HepG2 (cell line): ENCODE measurements around the gene TNFRSF1B. TPM values are rescaled to one million over a fixed set of nuclear protein-coding genes. Genes with fewer than 3 reads are reported as not detected.
A peak's percentile ranks its signal among the peaks of the same experiment; 100 is the strongest.

Experiments used
- ATAC-seq: fragments of 200-7000 bp; cut with Tn5 transposase; 3 replicates; pipeline ENCODE4 v1.9.1; 2020; ENCODE audit warnings: mild to moderate bottlenecking, moderate library complexity
- BruUV-seq: library from RNA; stranded (reverse); fragments of 400-500 nt; replicated peaks from 2 replicates; lab custom pipeline; 2021; lab: Mats Ljungman, UMichigan
- CTCF ChIA-PET: fragments of 300-600 bp; formaldehyde crosslinking; extraction: SDS; loops from one replicate; lab custom pipeline; 2021; ENCODE audit warnings: low total read pairs, inconsistent platforms, low intra/inter-chr PET ratio; lab: Yijun Ruan, JAX
- POLR2A ChIA-PET: fragments of 350-600 bp; sonication (Branson Sonifier 250); formaldehyde crosslinking; loops from one replicate; lab custom pipeline; 2020; ENCODE audit warnings: antibody characterized with exemption, inconsistent platforms; lab: Yijun Ruan, JAX
- DNase-seq: peaks from one replicate; pipeline ENCODE4 v3.0.0-alpha.2; 2015; ENCODE audit warnings: low spot score
- FAIRE-seq: peaks from 3 replicates; lab custom pipeline; 2011; peaks lifted over from hg19 to GRCh38; lab: Jason Lieb, UNC
- H2AFZ ChIP-seq: one replicate; pipeline ENCODE4 v1.6.1; 2011; ENCODE audit warnings: low read length, inconsistent platforms
- H3K27ac ChIP-seq: fragments of 300-600 bp; 3 replicates; pipeline ENCODE4 v1.8.0; 2011; ENCODE audit warnings: mixed run types, mild to moderate bottlenecking, mixed read lengths, low read length, inconsistent platforms; ENCODE audit not compliant: insufficient read depth; ENCODE audit errors: extremely low read length
- H3K27me3 ChIP-seq, 2 experiments: fragments of 200-600 bp in 1 of 2; 2 replicates in 1 of 2; 3 replicates in 1 of 2; pipeline versions ENCODE4 v1.6.0 to v1.8.0; 2011; ENCODE audit warnings: low read length in 2 of 2, mild to moderate bottlenecking in 2 of 2, moderate library complexity in 2 of 2, inconsistent platforms in 1 of 2; ENCODE audit not compliant: insufficient read depth in 2 of 2, control insufficient read depth in 1 of 2
- H3K36me3 ChIP-seq, 2 experiments: fragments of 200-600 bp in 1 of 2; replicated peaks in 1 of 2; 2 replicates in 1 of 2; 3 replicates in 1 of 2; pipeline versions ENCODE4 v1.5.1 to v1.8.0; 2011; ENCODE audit warnings: low read length in 2 of 2, inconsistent platforms in 1 of 2; ENCODE audit not compliant: insufficient read depth in 2 of 2, control insufficient read depth in 1 of 2
- H3K4me1 ChIP-seq: 2 replicates; pipeline ENCODE4 v1.5.1; 2012; ENCODE audit warnings: low read length, inconsistent platforms; ENCODE audit not compliant: insufficient read depth
- H3K4me2 ChIP-seq: 2 replicates; pipeline ENCODE4 v1.6.0; 2011; ENCODE audit warnings: low read depth, low read length, inconsistent platforms
- H3K4me3 ChIP-seq, 3 experiments: fragments of 200-600 bp in 1 of 3; sonication (generic), shearing (Covaris generic) in 1 of 3; replicated peaks in 1 of 3; 2 replicates each; pipeline ENCODE4 v1.5.1; 2011 to 2016; ENCODE audit warnings: low read length in 3 of 3, inconsistent platforms in 2 of 3, low read depth in 2 of 3, mild to moderate bottlenecking in 2 of 3, control low read depth in 1 of 3, mixed read lengths in 1 of 3; ENCODE audit not compliant: insufficient read depth in 1 of 3
- H3K79me2 ChIP-seq: one replicate; pipeline ENCODE4 v1.6.1; 2011; ENCODE audit warnings: low read length, inconsistent platforms; ENCODE audit not compliant: insufficient read depth
- H3K9ac ChIP-seq: 2 replicates; pipeline ENCODE4 v1.6.0; 2011; ENCODE audit warnings: mild to moderate bottlenecking, low read depth, low read length, inconsistent platforms; ENCODE audit not compliant: insufficient read depth
- H3K9me3 ChIP-seq: 2 replicates; pipeline ENCODE4 v1.5.1; 2012; ENCODE audit warnings: mild to moderate bottlenecking, low read length
- H4K20me1 ChIP-seq: 2 replicates; pipeline ENCODE4 v1.6.0; 2011; ENCODE audit warnings: inconsistent platforms, mild to moderate bottlenecking, low read length, moderate library complexity; ENCODE audit not compliant: insufficient read depth
- AGO2 ChIP-seq: fragments of 200-400 bp; formaldehyde crosslinking; optimal IDR thresholded peaks from 2 replicates; pipeline ENCODE3; 2017; ENCODE audit warnings: mild to moderate bottlenecking, low read depth, low read length, moderate library complexity
- AKAP8 ChIP-seq: sonication (generic); formaldehyde crosslinking; IDR thresholded peaks from 2 replicates; pipeline ENCODE4 v1.5.1; 2020; ENCODE audit warnings: mild to moderate bottlenecking, missing genetic modification reagents
- CBX2 ChIP-seq, 2 experiments: fragments of 200-600 bp in 1 of 2; sonication (generic); formaldehyde crosslinking in 1 of 2; IDR thresholded peaks; 2 replicates each; pipeline versions ENCODE4 v1.7.0 to v1.8.1; 2018 to 2022; ENCODE audit warnings: low read depth in 2 of 2, low read length in 1 of 2, mild to moderate bottlenecking in 1 of 2, missing genetic modification reagents in 1 of 2
- FOXA3 ChIP-seq: IDR thresholded peaks from 2 replicates; pipeline ENCODE4 v1.6.1; 2016; ENCODE audit warnings: missing genetic modification reagents, missing compliant biosample characterization
- GMEB1 ChIP-seq: sonication (generic); formaldehyde crosslinking; IDR thresholded peaks from 2 replicates; pipeline ENCODE4 v1.5.1; 2020; ENCODE audit warnings: missing genetic modification reagents, mild to moderate bottlenecking, borderline replicate concordance
- MAX ChIP-seq: IDR thresholded peaks from 2 replicates; pipeline ENCODE4 v1.6.1; 2012; ENCODE audit warnings: inconsistent platforms
- MYC ChIP-seq: sonication (generic); formaldehyde crosslinking; IDR thresholded peaks from 2 replicates; pipeline ENCODE4 v1.9.0; 2021; ENCODE audit warnings: missing genetic modification reagents, borderline replicate concordance
- RFXANK ChIP-seq: IDR thresholded peaks from 2 replicates; pipeline ENCODE4 v1.6.1; 2016
- SALL1 ChIP-seq: sonication (generic); formaldehyde crosslinking; IDR thresholded peaks from 2 replicates; pipeline ENCODE4 v1.8.0; 2022; ENCODE audit warnings: mild to moderate bottlenecking, missing genetic modification reagents
- TBX2 ChIP-seq: sonication (generic); formaldehyde crosslinking; IDR thresholded peaks from 2 replicates; pipeline ENCODE4 v1.5.0; 2020; ENCODE audit warnings: missing genetic modification reagents, mild to moderate bottlenecking, borderline replicate concordance
- ZNF30 ChIP-seq: sonication (generic); formaldehyde crosslinking; IDR thresholded peaks from 2 replicates; pipeline ENCODE4 v1.5.0; 2020; ENCODE audit warnings: mild to moderate bottlenecking, missing genetic modification reagents
- ZNF441 ChIP-seq: sonication (generic); formaldehyde crosslinking; IDR thresholded peaks from 2 replicates; pipeline ENCODE4 v1.7.0; 2021; ENCODE audit warnings: missing genetic modification reagents, borderline replicate concordance
- ZNF552 ChIP-seq: sonication (generic); formaldehyde crosslinking; IDR thresholded peaks from 2 replicates; pipeline ENCODE4 v1.9.0; 2022; ENCODE audit warnings: missing genetic modification reagents, mild to moderate bottlenecking, borderline replicate concordance
- ZNF556 ChIP-seq: sonication (generic); formaldehyde crosslinking; IDR thresholded peaks from 2 replicates; pipeline ENCODE4 v1.4.0; 2020; ENCODE audit warnings: mild to moderate bottlenecking, missing genetic modification reagents, borderline replicate concordance
- ZNF639 ChIP-seq: conservative IDR thresholded peaks from 2 replicates; pipeline ENCODE4 v1.6.1; 2018; ENCODE audit warnings: missing genetic modification reagents
- ZNF670 ChIP-seq: sonication (generic); formaldehyde crosslinking; IDR thresholded peaks from 2 replicates; pipeline ENCODE4 v1.8.0; 2022; ENCODE audit warnings: mild to moderate bottlenecking, missing genetic modification reagents, borderline replicate concordance
- ZNF687 ChIP-seq: sonication (generic); formaldehyde crosslinking; IDR thresholded peaks from 2 replicates; pipeline ENCODE4 v1.5.1; 2020; ENCODE audit warnings: mild to moderate bottlenecking, missing genetic modification reagents, moderate library complexity
- ZNF709 ChIP-seq: sonication (generic); formaldehyde crosslinking; IDR thresholded peaks from 2 replicates; pipeline ENCODE4 v1.5.0; 2020; ENCODE audit warnings: mild to moderate bottlenecking, missing genetic modification reagents
- WGBS: methylation state at CpG from one replicate; pipeline ENCODE4 v1.1.6; 2017; ENCODE audit warnings: low lambda C conversion rate; 5-methylcytosine and 5-hydroxymethylcytosine counted together
- in situ Hi-C: cut with HindIII; loops from 2 replicates; pipeline ENCODE4 v1.10.0; 2017; ENCODE audit warnings: low pct_unique_long_range_greater_than_20kb; ENCODE audit not compliant: extremely low pct_ligation_motif_present
- intact Hi-C: fragments of 100-400 bp; cut with micrococcal nuclease; formaldehyde crosslinking; loops from one replicate; pipeline ENCODE4 v1.10.0; 2022; ENCODE audit not compliant: unreplicated experiment
- polyA plus RNA-seq, 8 experiments: library from polyadenylated mRNA; depleted of rRNA in 3 of 8; stranded (reverse) in 7 of 8; unstranded in 1 of 8; fragments of >200 nt; fragmentation: Illumina TruSeq in 4 of 8; extraction: Trizol in 4 of 8; gene quantifications; 2 replicates each; pipeline versions ENCODE4 v1.2.1 to v1.2.3, GENCODE V29; 2011 to 2016; ENCODE audit warnings: low read depth in 4 of 8, missing spikeins in 1 of 8, mixed read lengths in 1 of 8; ENCODE audit not compliant: insufficient read depth in 1 of 8
- total RNA-seq, 5 experiments: library from RNA; depleted of rRNA; stranded (reverse); fragments of >200 nt; fragmentation: Illumina TruSeq; extraction: Trizol; gene quantifications; 2 replicates each; pipeline ENCODE4 v1.2.3, GENCODE V29; 2016; ENCODE audit warnings: low read depth in 1 of 5

Gene TNFRSF1B
- total and polyA plus RNA-seq, 2 of the 13 experiments (the other 11 are each of a cell fraction or from before 2014, with no cell fraction given), result 0.04 to 0.11 TPM

GRCh38 chr1:12143631-12144155, 23.1 kb upstream of the TNFRSF1B start:
- Histone ChIP-seq H3K9ac (no peak overlapping the region), H3K27ac (no peak overlapping the region), H3K36me3 (no peaks in the 10 kb centered on the region), H3K4me2 (no peak overlapping the region; the same call in 1 of the 2 replicates), H3K79me2 (no peaks in the 10 kb centered on the region), H4K20me1 (no peaks in the 10 kb centered on the region), H2AFZ (no peak overlapping the region), H3K4me3 (no peak overlapping the region; a peak in 1 of 6 replicates), H3K27me3 (peaks cover 2 to 51% of the 10 kb centered on the region in 2 experiments; a peak in 4 of 5 replicates), H3K9me3 (no peaks in the 10 kb centered on the region), H3K4me1 (peaks cover 41% of the 10 kb centered on the region)
- CTCF ChIA-PET, result no interaction called here
- no TSS peak for BruUV-seq
- FAIRE-seq (no peak), ATAC-seq (0 out of 3 replicates have a peak, but pooled peaks have one; percentile 12), DNase-seq (no peak)
- POLR2A ChIA-PET, result no interaction called here
- WGBS, result 11% methylated on average over 16 of the region's 17 CpGs
- intact Hi-C loops, result no loop called here
- in situ Hi-C loops, result no loop called here
- TF ChIP-seq RFXANK (CRISPR knock-in tag) (no peak), ZNF687 (CRISPR knock-in tag) (peak; percentile 29; the same call in 1 of the 2 replicates), ZNF30 (CRISPR knock-in tag) (no peak), ZNF709 (CRISPR knock-in tag) (no peak), ZNF670 (no peak), SALL1 (peak; percentile 11; the same call in 1 of the 2 replicates), ZNF639 (no peak), AGO2 (no peak), MYC (CRISPR knock-in tag) (peak; percentile 33; the same call in 1 of the 2 replicates), AKAP8 (no peak), GMEB1 (CRISPR knock-in tag) (no peak), CBX2 (IDR thresholded peaks at IDR 0.05; ENCODE audit: low read depth, low read length) (no peak), CBX2 (CRISPR knock-in tag; IDR thresholded peaks at IDR 0.05; ENCODE audit: low read depth) (no peak), MAX (0 out of 2 replicates have a peak, but pooled peaks have one; percentile 36), ZNF556 (CRISPR knock-in tag) (no peak), TBX2 (CRISPR knock-in tag) (no peak), ZNF552 (no peak), FOXA3 (peak; percentile 63), ZNF441 (CRISPR knock-in tag) (peak; percentile 48; the same call in 1 of the 2 replicates)
